GM15510 (cell line): ENCODE results near the gene MARS1.

Experiments used
- POLR2A ChIP-seq: IDR thresholded peaks from 3 replicates; pipeline ENCODE4 v1.6.1; 2011; ENCODE audit warnings: borderline replicate concordance; ENCODE audit not compliant: insufficient read length; ENCODE audit errors: extremely low read depth

MARS1 gene

DNA sequence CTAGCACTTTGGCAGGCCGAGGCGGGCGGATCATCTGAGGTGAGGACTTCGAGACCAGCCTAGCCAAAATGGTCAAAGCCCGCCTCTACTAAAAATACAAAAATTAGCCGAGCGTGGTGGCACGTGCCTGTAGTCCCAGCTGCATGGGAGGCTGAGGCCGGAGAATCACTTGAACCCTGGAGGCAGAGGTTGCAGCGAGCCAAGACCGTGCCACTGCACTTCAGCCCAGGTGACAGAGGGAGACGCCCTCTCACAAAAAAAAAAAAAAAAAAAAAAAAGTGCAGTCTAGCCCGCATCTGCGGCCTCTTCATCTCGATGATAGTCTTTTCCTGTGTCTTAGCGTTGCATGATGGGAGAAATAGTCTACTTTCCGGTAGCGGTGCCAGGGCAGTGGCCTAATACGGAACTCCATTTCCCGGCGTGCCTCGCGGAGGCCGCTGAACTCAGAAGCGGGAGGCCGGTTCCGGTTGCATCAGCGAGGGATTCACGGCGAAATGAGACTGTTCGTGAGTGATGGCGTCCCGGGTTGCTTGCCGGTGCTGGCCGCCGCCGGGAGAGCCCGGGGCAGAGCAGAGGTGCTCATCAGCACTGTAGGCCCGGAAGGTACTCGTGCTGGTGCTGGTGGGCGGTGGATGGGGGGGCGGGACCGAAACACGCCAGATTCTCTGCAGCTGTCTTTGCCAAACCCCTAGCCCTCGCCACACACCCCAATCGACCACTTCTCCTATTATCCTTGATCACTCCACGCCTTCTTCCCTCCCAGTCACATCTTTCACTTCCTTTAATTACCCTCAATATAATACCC lies at the start of gene MARS1:
TSS of gene MARS1 (plus strand) at position 472 of the 805 bp plus-strand sequence. CDS start at position 495, 23 bp downstream.
- TF ChIP-seq POLR2A, result peak; percentile 79

GRCh38 chr12:57438400-57438799 lies 49.5 kb upstream of the MARS1 start:
- TF ChIP-seq POLR2A, result no peak

GRCh38 chr12:57439762-57440266 lies 48.1 kb upstream of the MARS1 start:
- no peak for TF ChIP-seq POLR2A

- no peak for TF ChIP-seq POLR2A
Measured at GRCh38 chr12:57441846-57442427, 45.9 kb upstream of the MARS1 start.

DNA sequence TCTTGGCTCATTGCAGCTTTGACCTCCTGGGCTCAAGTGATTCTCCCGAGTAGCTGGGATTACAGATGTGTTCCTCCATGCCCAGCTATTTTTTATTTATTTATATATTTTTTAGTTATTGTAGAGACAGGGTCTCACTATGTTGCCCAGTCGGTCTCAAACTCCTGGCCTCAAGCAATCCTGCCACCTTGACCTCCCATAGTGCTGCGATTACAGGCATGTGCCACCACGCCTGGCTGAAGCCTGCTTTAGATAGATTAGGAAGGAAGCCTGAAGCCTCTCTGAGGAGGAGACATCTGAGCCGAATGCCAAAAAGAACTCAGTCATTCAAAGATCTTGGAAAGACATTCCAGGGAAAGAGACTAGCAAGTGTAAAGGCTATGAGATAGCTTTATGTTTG lies 43.1 kb upstream of the MARS1 start:
- TF ChIP-seq POLR2A, result no peak

GRCh38 chr12:57446292-57446960 lies 41.4 kb upstream of the MARS1 start:
- TF ChIP-seq POLR2A, result no peak

- TF ChIP-seq POLR2A, result no peak
Measured at GRCh38 chr12:57448669-57449068, 39.2 kb upstream of the MARS1 start.

- TF ChIP-seq POLR2A, result no peak
Measured at GRCh38 chr12:57449375-57449774, 38.5 kb upstream of the MARS1 start.

DNA sequence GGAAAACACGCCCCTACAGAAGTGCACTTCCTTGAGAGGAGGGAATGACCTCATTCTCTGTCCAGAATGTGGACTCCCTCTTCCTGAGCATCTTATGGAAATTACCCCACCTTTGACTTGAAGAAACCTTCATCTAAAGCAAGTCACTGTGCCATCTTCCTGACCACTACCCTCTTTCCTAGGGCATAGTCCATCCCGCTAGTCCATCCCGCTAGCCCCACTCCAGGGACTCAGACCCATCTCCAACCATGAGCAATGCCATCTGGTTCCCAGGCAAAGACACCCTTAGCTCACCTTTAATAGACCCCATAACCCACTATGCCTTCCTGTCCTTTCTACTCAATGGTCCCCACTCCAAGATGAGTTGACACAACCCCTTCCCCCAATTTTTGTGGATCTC lies 37.8 kb upstream of the MARS1 start:
- no peak for TF ChIP-seq POLR2A

DNA sequence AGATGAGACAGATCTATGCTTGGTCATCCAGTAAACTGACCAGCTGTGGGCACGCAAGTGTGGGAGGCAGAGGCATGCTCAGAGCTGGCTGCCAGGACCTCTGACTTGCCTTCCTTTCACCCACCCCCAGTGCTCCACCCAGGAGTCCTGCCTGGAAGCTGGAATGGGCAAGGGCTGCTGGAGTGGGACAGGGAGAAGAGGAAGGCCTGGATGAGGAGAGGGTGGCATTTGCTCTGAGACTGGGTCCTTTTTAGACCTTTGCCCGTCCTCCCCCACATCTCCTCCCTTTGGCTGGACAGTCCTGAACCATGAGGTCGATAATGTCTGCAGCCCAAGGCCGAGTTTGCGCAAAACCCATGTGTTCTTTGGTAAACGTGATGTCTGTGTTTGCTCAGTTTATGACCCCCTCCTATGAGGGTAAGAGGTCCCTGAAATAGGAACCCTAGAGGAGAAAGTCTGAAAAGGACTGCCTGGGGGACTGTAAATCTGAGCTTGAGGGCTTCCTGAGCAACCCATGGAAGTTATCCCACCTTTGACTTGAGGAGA lies 36.6 kb upstream of the MARS1 start:
- TF ChIP-seq POLR2A, result no peak

DNA sequence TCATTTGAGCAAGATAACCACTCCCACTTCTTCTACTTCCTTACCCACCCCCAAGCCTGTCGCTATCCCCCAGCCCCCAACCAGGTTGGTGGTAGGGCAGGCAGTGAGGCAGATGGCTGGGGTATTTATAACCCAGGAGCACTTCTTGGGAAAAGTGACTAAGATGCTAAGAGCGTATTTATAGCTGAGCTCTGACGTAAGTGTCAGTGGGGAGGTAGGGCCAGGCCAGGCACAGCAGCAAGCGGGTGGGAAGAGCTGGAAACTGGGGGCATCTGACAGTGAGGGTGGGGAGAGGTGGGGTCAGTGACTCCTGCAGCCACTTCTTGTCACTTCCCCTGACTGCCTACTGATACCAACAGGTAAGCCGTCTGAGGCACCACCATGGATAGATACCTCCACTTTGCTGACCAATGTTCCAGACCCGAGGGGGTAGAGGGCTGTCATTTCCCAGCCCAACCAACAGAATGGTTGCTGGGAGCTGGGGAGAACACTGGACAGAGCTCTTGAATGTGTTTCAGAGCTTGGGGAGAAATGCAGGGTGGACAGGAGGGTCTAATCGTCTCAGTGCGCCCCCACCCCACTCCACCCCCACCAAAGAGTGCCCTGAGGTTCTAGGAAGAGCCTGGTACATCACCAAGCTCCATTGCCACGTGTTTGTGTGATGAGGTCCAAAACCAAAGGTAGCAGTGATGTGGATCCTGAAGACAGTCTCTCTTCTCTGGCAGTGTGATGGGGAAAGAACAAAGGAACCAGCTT lies 35.5 kb upstream of the MARS1 start:
- TF ChIP-seq POLR2A, result no peak

- no peak for TF ChIP-seq POLR2A
Measured at GRCh38 chr12:57452937-57453509, 34.8 kb upstream of the MARS1 start.

DNA sequence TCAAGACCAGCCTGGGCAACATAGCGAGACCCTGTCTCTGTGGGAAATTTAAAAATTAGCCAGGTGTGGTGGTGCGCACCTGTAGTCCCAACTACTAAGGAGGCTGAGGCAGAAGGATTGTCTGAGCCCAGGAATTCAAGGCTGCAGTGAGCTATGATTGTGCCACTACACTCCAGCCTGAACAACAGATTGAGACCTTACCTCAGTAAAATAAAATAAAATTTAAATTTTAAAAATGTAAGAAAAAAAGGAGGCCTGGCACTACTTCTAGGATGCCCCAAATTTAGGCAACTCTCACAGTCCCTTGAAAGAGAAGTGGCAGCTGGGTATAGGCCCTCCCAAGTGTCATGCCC lies 33.7 kb upstream of the MARS1 start:
- TF ChIP-seq POLR2A, result no peak

- no peak for TF ChIP-seq POLR2A
Measured at GRCh38 chr12:57454566-57455373, 33.1 kb upstream of the MARS1 start, which contains the start of gene INHBE. Gene INHBE (plus strand): TSS chr12:57455307. CDS start chr12:57455537, 230 bp downstream.
